Measurements from ENCODE around the gene AHNAK2.

The AHNAK2 gene

DNA sequence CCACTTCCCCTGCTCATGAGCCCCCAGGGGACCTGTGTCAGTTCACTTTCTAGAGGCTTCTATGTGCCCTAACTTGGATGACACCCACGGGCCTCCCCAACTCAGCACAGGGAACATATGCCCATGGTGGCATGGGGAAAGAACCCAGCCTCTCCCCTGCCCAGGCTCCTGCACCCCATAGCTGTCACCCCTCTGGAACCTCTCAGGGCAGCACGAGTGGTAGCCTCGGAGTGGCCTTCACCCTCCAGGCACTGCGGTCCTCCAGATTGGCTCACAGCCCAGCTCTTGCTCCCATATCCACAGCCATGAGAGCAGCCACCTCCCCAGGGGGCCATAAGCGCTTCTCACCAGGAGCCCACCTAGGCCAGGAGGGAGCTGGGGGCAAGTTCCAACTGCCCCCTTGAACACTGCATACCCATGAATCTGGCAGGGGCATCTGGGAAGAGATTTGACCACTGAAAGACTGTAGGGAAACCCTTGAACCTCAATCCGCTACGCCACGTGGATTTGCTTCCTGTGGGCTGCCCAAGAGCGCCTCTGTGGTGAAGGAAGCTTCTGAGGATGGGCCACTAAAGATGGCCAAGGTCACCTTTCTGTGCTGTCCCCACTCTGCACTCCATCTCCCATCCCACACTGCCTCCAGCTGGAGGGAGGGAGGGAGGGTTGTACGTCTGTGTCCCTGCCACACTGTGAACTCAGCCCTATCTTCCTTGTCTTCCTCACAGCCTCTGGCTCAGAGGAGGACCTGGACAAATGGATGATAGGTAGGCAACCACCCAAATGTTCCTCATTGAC lies 41.6 kb downstream of the AHNAK2 start:
- DNase-seq, result no peak

DNA sequence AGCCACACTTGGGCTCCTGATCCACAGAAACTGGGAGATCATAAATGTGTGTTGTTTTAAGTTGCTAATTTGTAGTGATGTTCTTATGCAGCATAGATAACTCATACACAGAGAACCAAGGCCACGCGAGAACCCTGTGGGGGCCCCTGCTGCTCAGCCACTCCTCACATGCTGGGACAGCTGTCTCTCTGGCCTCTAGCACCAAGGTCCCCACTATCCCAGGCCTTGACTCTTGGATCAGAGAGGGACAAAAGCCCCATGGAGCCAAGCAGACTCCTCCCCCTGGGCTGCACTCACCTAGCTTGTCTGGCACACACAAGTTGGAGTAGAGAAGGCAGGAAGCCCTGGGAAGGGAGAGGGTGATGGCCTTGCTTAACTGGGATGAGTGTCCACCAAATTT lies 42.2 kb downstream of the AHNAK2 start:
- no peak for DNase-seq

DNA sequence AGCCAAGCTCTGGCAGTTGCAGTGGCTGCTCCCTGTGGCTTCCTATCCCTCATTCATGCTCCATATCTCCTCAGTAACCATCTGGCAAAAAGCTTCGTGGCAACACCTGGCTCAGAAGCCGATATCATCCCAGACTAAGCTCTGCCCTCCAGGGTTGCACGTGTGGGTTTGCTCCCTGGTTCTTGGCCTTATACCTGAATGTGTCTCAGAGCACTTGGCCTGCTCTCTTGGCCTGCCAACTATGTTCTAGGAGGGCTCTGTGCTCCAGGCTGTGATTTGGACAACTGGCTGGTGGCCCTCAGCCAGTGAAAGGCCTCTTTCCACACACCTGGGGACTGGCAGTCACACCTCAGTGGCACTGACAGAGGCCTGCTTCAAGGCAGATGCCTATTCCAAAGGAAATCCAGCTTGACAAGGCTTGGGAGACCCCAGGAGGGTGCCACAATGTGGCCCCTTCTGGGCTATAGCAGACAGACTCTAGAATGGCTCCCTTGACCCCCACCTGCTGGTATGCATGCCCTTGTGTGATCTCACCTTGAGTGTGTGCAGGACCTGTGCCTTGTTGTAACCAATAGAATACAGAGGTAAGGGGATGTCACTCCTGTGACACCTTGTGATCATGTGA lies 43.0 kb downstream of the AHNAK2 start:
- no peak for DNase-seq

DNA sequence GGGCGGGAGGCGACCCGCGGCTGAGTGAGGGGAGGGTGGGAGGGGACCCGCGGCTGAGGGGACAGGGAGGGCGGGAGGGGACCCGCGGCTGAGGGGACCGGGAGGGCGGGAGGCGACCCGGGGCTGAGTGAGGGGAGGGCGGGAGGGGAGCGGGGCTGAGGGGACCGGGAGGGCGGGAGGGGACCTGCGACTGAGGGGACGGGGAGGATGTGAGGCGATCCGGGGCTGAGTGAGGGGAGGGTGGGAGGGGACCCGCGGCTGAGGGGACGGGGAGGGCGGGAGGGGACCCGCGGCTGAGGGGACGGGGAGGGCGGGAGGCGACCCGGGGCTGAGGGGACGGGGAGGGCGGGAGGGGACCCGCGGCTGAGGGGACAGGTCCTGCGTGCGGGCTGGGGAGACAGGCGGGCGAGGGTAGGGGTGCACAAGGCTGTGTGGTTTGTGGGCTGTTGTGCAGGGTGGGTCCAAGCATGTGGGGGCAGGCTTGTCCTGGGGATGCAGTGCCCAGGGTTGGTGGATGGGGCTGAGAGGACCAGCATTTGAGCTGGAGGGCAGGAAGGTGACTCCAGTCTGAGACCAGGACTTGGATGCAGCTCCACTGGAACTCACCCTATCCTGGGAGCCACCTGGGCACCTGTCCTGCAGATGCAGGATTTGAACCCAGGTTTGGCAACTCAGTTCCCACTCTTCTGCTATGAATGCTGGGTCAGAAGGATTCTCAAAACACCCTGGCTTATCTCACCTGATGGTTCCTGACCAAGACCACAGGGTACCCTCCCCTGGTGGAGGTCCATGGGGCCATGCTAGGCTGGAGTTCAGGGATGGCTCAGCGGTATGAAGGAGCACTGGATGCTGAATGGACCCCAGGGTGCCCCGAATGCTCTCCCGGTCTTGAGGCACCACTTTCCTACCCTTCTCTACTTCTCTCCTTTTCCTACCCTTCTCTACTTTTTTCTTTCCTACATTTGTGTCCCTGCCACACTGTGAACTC lies 44.1 kb downstream of the AHNAK2 start:
- DNase-seq, result peak in 1 of 5 donors; percentile 11

DNA sequence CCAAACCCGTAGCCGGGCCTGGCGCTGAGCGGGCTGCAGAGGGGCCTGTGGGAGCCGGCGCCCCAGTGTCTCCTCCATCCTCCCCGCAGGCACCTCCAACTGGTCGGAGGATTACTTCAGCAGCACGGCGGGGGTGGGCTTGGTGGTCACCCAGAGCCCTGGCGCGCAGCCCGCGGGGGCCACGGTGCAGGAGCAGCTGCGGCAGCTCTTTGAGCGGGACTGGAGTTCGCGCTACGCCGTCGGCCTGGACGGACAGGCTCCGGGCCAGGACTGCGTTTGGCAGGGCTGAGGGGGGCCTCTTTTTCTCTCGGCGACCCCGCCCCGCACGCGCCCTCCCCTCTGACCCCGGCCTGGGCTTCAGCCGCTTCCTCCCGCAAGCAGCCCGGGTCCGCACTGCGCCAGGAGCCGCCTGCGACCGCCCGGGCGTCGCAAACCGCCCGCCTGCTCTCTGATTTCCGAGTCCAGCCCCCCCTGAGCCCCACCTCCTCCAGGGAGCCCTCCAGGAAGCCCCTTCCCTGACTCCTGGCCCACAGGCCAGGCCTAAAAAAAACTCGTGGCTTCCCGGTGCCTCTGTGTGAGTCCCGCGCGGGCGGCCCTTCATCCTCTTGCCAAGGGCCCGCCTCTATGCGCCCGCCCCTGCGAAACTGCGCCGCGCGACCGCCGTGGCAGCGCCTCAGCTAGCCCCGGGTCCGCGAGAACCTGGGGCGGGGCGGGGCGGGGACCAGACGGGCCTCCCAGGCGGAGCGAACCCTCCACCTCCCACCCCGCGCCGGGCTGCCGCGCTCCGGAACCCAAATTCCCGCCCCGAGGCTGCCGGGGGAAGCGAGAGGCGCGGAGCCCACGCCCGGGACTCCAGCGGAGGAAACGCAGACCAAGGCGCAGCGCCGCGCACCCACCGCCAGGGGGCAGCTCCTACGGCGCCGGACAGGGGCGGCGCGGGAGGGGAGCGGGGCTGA lies 45.2 kb downstream of the AHNAK2 start:
- DNase-seq, result peak; percentile 57 to 77 (median 74)

DNA sequence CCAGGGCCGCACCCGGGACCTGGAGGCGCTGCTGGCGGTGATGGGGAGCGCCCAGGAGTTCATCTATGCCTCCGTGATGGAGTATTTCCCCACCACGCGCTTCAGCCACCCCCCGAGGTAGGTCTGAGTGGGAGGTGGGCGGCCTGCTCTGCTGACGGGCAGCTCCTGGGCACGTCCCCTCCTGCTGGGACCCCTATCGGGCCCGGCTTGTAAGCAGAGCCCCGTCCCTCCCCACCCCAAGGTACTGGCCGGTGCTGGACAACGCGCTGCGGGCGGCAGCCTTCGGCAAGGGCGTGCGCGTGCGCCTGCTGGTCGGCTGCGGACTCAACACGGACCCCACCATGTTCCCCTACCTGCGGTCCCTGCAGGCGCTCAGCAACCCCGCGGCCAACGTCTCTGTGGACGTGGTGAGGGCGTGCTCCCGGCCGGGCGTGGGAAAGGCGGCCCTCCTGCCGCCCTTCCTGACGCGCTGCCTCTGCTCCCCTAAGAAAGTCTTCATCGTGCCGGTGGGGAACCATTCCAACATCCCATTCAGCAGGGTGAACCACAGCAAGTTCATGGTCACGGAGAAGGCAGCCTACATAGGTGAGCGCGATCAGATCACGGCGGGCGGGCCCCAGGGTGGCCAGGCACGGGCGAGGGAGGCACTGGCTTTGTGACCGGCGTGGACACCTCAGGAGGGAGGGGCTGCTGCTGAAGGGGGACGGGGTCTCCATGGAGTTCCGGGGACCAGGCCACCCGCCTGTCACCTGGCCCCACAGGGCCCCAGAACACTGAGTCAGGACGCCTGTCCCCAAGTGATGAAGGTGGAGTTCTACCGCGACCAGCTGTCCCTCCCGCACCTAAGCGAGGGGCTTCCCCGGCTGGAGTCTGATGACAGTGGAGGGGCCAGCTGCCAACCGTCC lies 46.2 kb downstream of the AHNAK2 start:
- DNase-seq, result peak in 1 of 5 donors; percentile 9

DNA sequence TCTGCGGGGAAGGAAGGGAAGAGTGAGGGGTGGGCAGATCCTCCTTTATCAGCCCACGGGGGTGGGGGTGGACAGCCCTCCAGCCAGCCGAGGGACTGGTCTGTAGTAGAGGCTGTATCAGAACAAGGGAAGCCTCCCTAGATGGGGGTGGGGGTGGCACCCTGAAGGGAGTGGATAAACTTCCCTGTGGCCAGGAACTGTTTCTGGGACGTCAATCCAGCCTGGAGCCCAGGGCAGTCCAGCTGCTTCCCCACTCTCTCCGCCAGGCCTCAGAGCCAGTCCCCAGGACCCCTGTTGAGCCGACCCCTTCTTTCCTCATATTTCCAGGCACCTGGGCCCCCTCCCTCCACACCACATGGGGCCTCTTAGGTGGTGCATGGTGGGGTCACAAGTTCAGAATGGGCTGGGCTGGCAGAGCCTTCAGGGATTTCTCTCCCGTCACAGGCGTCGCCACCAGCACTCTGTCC lies 46.8 kb downstream of the AHNAK2 start:
- DNase-seq, result no peak

DNA sequence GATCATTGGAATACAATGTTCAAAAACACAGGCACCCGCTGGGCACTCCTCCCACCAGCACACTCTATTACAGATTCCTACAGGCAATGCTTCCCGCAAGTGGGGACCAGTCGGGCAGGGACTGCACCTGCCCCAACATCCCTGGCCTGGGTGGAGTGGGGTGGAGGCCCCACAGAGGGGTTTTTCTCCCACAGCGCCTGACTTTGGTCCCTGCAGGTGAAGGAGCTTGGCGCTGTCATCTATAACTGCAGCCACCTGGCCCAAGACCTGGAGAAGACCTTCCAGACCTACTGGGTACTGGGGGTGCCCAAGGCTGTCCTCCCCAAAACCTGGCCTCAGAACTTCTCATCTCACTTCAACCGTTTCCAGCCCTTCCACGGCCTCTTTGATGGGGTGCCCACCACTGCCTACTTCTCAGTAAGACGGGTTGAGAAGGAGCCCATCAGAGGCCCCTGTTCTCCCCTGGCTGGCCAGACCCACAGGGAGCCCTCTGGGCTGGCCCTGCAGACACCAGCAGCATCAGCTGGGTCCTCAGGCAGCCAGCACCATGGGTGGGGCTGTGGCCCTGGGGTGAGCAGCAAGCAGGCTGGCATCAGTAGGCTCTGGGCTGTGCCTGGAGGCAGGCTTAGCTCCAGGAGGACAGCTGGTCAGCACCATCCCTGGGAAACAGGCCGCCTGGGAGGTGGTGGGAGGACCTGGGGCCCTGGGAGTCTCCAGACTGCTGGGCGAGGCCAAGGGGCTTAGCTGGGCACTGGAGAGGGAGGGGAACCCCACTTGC lies 47.5 kb downstream of the AHNAK2 start:
- peak in 1 of 5 donors; percentile 8 for DNase-seq

DNA sequence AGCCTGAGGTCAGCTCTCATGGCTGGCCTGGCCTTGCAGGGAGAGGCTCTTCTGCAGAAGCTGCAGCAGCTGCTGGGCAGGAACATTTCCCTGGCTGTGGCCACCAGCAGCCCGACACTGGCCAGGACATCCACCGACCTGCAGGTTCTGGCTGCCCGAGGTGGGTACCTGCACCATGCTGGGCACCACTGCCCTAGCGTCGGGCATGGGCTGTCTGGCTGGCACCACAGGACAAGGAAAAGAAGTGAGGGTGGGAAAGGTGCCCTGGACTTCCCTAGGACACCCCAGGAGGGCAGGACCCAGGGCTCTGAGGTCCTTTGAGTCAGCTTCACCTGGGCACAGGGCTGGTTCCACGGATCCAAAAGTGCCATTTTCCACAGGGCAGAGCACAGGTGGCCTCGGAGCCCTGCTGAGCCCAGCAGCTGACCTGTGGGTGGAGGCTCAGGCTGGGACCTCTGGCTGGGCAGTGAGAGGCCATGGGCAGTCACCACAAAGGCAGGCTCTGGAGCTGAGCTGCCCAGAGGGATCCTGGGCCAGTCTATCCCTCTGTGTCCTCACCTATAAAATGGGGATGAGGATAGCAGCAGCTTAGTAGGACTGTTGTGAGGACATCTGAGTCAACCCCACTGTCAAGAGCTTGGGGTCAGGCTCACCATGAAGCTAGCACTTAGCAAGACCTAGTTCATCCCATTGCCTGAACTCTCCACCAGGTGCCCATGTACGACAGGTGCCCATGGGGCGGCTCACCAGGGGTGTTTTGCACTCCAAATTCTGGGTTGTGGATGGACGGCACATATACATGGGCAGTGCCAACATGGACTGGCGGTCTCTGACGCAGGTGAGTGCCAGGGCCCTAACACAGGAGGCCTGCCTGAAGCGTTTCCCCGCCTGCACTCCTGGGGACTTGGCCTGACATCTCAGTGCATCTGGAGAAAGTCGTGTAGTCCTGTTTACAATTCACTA lies 48.6 kb downstream of the AHNAK2 start:
- DNase-seq, result no peak

DNA sequence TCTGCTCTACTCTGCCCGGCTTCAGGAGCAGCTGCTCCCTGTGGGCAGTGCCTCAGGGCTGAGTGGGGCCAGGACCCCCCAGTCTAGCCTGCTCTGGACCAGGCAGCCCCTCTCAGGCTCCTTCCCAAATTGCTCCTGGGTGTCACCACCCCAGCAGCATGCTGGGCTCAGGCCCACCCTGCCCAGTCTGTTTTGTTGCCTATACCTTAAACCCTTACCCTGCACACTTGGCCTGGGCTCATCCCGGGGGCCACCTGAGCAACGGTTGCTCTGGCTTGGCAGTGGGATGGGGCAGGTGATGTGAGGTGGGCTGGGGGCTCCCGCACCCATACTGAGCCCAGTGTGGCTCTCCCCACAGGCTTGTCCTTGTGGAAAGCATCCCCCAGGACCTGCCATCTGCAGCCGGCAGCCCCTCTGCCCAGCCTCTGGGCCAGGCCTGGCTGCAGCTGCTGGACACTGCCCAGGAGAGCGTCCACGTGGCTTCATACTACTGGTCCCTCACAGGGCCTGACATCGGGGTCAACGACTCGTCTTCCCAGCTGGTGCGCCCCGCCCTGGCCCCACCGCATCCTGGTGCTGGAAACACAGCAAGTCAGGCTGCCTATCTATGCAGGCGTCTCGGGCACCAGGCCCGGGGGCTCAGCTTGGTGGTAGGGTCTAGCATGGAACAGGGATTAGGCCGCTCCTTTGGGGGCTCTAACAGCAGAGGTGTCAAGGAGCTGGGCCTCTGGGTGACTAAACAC lies 49.6 kb downstream of the AHNAK2 start:
- DNase-seq, result no peak

DNA sequence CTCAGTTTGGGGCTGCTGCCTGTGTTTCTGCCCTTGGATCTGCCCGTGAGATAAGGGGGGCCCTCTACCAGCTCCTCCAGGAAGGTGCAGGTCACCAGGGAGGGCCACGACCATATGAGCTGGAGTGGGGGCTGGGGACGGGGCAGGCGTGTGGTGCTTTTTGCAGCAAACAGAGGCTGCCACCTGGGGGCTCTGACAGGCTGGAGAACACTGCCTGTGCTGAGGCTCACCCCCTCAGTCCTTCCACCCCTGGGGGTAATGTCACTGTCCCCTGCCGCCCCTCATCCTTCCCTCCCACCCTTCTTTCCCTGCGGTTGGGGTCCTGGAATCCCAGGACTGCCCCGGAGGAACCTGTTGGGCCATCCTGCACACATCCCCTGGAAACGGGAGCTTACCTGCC lies 50.3 kb downstream of the AHNAK2 start:
- no peak for DNase-seq

DNA sequence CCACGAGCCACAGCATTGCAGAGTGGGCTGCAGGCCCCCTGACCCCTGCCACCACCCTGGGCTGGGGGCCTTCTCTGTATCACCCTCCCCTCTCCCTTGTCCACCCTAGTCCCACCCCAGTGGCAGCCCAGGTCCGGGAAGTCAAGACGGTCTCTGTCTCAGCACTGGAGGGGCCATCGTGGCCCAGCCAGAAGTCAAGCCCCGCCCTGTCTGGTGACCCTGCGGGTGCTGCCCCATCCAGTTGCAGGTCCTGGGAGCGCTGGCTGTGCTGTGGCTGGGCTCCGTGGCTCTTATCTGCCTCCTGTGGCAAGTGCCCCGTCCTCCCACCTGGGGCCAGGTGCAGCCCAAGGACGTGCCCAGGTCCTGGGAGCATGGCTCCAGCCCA lies 50.8 kb downstream of the AHNAK2 start:
- no peak for DNase-seq

DNA sequence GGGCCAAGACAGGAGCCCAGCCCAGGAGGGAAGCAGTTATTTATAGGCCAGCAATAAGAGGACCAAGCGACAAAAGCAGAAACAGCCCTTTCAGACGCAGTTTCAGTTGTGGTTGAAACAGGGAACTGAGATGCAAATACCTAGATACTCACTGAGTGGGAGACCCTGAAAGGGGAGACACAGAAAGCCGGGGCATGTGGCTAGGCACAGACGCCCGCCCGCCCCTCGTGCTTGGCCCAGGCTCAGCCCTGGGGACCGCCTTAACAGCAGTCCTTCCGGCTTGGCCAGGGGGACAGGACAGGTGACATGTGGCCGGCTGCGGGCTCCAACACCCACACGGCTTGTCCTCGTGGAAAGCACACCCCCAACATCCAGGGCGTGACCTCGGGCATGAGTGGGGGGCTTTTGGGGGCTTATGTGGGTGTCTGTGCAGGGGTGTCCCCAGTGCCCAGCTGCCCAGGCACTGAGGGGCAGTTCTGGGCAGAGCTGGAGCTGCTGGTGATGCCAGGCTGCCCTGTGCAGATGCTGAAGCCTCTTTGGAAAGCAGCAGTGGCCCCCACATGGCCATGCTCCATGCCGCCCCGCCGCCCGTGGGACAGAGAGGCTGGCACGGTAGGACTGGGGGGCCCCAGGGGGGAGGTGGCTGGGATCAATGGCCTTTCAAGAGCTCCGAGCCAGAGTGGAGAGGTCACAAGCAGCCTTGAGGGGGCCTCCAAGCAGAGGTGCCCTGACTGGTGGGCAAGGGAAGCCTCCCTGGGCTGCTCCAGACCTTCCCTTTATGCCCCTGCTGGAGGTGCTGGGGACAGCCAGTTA lies 51.3 kb downstream of the AHNAK2 start:
- no peak for DNase-seq

DNA sequence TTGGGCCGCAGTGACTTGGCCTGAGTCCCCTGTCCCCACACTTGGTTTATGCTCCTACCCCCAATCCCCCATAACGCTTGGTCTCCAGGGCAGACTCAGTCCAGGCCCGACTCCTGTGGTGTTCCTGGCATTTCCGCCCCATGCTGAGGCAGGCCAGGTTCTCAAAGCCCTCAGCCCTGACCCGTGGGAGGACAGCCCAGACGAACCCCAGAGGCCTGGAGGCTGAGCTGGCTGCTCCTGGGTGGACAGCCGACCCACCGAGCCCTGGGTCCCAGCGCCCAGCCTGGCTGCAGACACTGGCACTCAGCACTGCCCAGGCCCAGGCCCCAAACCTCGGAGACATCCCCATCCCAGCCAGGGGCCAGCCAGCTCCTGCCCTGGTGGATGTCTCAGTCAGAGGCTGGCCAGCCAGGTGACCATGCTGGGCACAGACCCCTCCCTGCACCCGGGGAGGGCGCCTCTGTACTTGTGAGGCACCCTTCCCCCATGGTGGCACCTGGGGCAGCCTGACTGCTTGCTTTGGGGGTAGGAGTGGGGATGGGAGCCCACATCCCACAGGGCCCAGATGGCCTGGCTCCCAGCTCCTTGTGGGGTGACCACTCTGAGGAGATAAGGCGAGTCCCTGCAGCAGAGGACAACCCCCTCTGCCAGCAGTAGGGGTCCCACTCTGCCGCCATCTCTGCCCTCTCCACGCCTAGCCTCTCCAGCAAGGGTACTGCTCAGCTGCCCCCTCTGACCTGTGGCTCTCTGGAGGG lies 52.1 kb downstream of the AHNAK2 start:
- no peak for DNase-seq

DNA sequence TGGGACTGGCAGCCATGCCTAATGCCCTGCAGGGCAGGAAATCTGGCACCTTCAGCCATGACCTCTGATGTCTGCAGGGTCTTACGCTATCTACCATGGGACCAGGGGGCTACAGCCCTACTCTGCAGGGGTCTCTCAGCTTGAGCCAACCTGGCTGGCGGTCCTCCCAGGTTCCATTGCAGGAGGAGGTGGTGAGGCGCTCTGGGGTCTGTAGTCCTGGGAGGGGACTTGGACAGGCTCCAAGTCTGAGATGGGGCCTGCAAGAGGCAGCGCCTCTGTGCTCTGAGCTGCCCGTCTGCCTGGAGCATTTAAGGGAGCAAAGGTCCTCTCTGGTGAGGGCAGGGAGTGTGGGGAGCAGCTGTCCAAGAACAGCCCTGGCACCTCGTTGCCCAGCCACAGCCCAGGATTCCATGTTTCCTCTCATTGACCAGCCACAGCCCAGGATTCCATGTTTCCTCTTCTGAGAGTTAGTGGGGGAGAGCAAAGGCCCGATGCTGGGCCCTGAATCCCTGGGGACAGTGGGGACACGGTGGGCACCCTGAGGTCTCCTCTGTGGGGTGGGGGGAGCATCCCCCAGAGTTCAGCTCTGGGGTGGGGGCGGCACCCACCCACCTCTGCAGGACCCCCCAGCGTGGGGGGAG lies 52.8 kb downstream of the AHNAK2 start:
- DNase-seq, result no peak

Measured in T-helper 1 cell (primary cell).